ENCODE results near the gene SPACA9.

Gene SPACA9

GRCh38 chr9:132864277-132864676 lies 14.4 kb upstream of the SPACA9 start:
- no peak for FAIRE-seq

GRCh38 chr9:132864691-132865090 lies 14.0 kb upstream of the SPACA9 start:
- no peak for FAIRE-seq

- FAIRE-seq: no peak
Observed at GRCh38 chr9:132866898-132867297, 11.8 kb upstream of the SPACA9 start.

DNA sequence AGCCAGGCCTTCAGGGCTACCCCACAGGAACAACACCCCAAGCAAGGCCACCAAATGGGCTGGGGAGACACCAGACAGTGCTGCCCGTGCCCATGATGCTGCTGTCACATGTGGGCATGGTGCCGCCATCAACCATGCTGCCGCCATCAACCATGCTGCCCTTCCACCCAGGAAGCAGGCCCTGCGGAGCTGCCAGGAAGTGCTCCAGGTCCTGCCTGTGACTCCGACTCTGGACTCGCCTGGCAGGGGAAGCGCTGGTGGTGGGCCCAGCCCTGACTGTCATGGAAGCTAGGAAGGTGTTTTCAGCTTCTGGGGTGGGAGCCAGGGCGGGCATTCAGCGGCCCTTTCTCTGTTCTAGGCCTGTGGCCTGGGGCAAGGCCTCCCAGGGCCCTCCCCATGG lies 9.4 kb upstream of the SPACA9 start:
- FAIRE-seq: no peak

GRCh38 chr9:132873403-132873802 lies 5.3 kb upstream of the SPACA9 start:
- no peak for FAIRE-seq

GRCh38 chr9:132875159-132875558 lies 3.5 kb upstream of the SPACA9 start:
- no peak for FAIRE-seq

GRCh38 chr9:132876849-132877248 lies 1.8 kb upstream of the SPACA9 start:
- FAIRE-seq: no peak

GRCh38 chr9:132877458-132877823 lies 1.3 kb upstream of the SPACA9 start:
- FAIRE-seq: no peak

GRCh38 chr9:132877824-132878694 lies 639 bp upstream of the SPACA9 start, which contains the start of gene AK8:
Gene AK8 (minus strand): TSS chr9:132878284. CDS start chr9:132878255, 29 bp downstream.
- FAIRE-seq: no peak

GRCh38 chr9:132879457-132880323 lies 992 bp downstream of the SPACA9 start:
- peak; percentile 60 for FAIRE-seq

DNA sequence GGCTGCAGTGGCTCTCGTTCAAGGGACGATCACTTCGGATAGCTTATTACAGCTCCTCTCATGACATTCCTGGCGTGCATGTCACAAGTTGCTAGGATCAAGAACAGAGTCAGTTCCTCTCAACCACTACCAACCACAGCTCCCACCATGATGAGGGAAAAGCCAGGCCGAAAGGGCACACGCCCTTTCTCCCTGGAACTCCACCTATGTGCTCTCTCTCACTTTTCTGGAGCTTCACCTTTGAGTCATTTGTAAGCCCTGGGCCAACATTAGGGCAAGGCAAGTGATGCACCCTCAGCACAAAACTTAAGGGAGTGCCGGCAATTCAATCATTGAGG lies 1.6 kb downstream of the SPACA9 start:
- FAIRE-seq: no peak

GRCh38 chr9:132881826-132882225 lies 3.1 kb downstream of the SPACA9 start:
- no peak for FAIRE-seq

DNA sequence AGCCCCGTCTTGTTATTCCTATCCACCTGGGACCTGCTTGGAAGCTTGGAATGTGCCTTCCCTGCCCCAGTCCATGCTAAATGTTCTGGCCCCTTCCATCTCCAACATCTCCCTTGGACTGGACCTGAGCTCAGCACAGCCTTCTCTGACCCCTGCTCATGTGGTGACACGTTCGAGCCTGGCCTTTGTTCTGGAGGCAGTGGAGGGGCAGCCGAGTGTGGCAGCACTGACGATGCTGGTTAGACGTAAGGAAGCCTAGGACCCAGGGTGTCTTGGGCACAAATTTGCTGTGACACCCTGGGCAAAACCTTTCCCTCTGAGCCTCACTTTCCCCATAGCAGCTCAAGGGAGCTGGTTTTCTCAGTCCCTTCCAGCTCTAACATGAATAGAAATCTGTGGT lies 3.9 kb downstream of the SPACA9 start:
- FAIRE-seq: no peak

DNA sequence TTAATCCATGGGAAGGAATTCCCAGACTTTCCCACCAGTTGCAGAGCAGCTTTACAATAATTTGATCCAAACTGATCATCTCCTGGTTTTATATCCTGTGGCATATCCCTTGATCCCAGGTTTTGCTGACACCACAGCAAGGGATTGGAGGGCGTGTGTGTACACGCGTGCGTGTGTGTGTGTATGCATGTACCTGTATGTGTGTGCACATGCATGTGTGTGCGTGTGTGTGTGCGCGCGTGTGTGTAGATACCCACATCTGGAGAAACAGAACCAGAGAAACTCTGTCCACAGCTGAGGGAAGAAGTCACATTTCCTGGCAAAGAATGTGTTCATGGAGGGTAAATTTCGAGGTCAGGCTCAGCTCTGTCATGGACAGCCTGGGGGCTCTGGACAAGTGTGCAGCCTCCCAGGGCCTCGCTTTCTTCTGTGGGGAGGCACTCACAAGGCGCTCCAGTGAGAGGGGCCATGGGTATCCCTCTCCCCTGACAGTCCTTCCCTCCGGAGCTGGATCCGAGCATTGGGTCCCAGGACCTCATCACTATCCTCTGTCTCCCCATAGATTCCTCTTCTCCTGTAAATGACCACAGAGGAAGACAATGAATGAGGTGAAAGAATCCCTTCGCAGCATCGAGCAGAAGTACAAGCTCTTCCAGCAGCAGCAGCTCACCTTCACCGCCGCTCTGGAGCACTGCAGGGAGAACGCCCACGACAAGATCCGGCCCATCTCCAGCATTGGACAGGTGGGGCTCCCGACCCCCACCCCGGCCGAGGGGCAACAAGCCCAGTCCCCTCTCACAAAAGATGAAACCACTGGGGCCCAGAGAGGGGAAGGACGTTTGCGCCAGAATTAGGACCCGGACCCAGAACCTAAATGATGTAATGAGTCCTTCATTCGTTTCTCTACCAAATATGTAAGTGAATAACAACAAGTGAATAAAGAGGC lies 4.9 kb downstream of the SPACA9 start:
- no peak for FAIRE-seq

DNA sequence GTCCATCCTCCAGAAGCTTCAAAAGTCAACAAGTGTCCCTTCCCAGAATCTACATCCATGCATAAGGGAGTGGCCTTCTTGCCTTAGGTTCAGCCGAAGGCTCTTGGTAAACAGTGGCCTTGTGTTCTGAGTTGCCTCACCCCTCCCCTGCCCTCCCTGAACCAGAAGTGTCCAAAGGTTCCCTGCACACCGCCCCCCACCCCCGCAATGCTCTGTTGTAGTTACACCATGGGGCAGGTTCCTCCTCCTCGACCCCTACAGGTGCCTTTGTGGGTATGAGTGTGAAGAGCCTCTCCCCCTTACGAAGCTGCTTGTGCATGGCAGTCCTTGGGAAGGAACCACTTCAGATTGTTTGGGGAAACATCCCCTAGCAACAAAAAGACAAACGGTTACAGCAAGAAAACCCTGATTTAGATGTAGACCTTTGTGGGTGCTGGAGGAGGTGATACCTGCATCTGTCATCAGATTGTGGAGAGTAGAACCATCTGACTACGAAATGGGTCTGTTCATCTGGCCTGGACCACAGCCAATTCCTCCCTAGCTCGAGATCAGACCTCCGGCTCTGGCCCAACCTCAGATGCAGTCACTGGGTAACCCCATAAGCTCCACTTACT lies 7.1 kb downstream of the SPACA9 start:
- FAIRE-seq: no peak

DNA sequence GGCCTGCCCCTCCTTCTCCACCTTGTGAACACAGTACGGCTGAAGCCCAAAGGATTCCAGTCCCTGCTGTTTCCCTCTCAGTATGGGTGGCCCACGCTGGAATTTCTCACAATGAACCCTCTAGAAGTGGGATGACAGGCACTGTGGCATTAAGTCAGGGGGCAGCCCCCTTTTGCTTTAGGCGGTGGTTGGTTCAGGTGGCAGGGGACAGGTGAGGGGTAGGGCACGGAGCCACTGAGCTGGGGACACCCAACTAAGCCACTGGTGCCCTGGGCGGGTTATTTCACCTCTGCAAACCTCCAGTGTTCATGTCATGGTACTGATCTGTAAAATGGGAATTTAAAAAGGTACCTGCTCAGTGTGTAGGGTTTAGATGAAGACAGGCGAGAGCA lies 7.6 kb downstream of the SPACA9 start:
- FAIRE-seq: no peak

GRCh38 chr9:132887181-132888120 lies 8.8 kb downstream of the SPACA9 start:
- no peak for FAIRE-seq

DNA sequence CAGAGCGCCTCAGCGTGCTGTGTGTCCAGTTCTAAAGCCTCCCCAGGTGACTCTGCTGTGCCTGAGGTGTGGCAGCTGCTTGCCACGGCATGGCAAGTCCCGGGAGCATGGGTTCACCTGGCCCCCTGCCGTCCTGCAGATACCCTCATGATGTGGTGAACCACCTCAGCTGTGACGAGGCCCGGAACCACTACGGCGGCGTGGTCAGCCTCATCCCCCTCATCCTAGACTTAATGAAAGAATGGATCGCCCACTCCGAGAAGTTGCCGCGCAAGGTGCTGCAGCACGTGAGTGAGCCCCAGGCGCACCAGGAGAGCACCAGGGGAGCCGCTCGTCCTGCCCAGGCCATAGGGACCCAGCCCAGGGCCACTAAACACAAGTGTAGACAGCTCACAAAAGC lies 9.5 kb downstream of the SPACA9 start:
- FAIRE-seq: no peak

GRCh38 chr9:132892400-132892799 lies 13.7 kb downstream of the SPACA9 start:
- FAIRE-seq: no peak

DNA sequence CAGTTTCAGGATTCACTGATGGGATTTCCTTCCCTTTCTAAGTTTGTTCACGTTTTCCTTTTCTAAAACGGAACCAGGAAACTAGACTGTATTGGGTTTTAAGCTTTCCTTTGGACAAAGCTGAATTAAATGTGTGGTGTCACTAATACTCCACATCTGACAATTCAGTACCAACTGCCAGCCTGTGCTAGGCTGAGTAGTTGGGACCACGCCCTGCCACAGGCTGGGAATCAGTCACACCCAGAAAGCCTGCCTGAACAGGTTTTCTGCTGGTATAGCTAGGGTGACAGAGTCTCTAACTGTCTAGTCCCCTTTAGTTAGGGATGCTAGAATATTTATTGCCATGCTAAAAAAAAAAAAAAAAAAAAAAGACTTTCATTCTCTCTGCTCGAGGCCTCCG lies 15.6 kb downstream of the SPACA9 start:
- FAIRE-seq: no peak

Data from G401.6 (cell line).